OCI-LY7 (cell line): ENCODE measurements around the gene KMT2A.

Source experiments
- EZH2phosphoT487 ChIP-seq: fragments of 200-600 bp; sonication (generic); IDR thresholded peaks from 2 replicates; pipeline ENCODE4 v1.6.1; 2018; ENCODE audit warnings: low read depth, borderline replicate concordance, mild to moderate bottlenecking, mixed run types, antibody characterized with exemption, low read length, moderate library complexity, mixed read lengths
- TF ChIP-seq, protein P1 (sequence below): fragments of 200-600 bp; sonication (generic); conservative IDR thresholded peaks from 2 replicates; pipeline ENCODE4 v1.5.1; 2014; ENCODE audit warnings: mild to moderate bottlenecking, antibody characterized with exemption, low read length, moderate library complexity, mixed read lengths

GRCh38 chr11:118488480-118489109, 52.3 kb downstream of the KMT2A start:
- TF ChIP-seq, protein P1, sequence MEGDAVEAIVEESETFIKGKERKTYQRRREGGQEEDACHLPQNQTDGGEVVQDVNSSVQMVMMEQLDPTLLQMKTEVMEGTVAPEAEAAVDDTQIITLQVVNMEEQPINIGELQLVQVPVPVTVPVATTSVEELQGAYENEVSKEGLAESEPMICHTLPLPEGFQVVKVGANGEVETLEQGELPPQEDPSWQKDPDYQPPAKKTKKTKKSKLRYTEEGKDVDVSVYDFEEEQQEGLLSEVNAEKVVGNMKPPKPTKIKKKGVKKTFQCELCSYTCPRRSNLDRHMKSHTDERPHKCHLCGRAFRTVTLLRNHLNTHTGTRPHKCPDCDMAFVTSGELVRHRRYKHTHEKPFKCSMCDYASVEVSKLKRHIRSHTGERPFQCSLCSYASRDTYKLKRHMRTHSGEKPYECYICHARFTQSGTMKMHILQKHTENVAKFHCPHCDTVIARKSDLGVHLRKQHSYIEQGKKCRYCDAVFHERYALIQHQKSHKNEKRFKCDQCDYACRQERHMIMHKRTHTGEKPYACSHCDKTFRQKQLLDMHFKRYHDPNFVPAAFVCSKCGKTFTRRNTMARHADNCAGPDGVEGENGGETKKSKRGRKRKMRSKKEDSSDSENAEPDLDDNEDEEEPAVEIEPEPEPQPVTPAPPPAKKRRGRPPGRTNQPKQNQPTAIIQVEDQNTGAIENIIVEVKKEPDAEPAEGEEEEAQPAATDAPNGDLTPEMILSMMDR = peak; percentile 99
- TF ChIP-seq EZH2phosphoT487 = no peak
